Ishikawa (cell line): ENCODE results near the gene ERCC3.

ENCODE experiments used
- CEBPB ChIP-seq: IDR thresholded peaks from 2 replicates; pipeline ENCODE4 v1.6.1; 2012
- CREB1 ChIP-seq: IDR thresholded peaks from 2 replicates; pipeline ENCODE4 v1.6.1; 2012; ENCODE audit warnings: low read depth
- EP300 ChIP-seq: IDR thresholded peaks from 2 replicates; pipeline ENCODE4 v1.6.1; 2012; ENCODE audit warnings: borderline replicate concordance
- FOXM1 ChIP-seq: IDR thresholded peaks from 2 replicates; pipeline ENCODE4 v1.6.1; 2012; ENCODE audit warnings: low read depth, borderline replicate concordance
- MAX ChIP-seq: IDR thresholded peaks from 2 replicates; pipeline ENCODE4 v1.6.1; 2012
- NFIC ChIP-seq: IDR thresholded peaks from 2 replicates; pipeline ENCODE4 v1.6.1; 2012
- RAD21 ChIP-seq: IDR thresholded peaks from 2 replicates; pipeline ENCODE4 v1.6.1; 2012; ENCODE audit warnings: low read depth
- REST ChIP-seq: IDR thresholded peaks from 2 replicates; pipeline ENCODE4 v1.6.1; 2012; ENCODE audit warnings: low read depth, mild to moderate bottlenecking
- TAF1 ChIP-seq: IDR thresholded peaks from 2 replicates; pipeline ENCODE4 v1.6.1; 2012; ENCODE audit warnings: low read depth, mild to moderate bottlenecking
- TCF12 ChIP-seq: IDR thresholded peaks from 2 replicates; pipeline ENCODE4 v1.6.1; 2012; ENCODE audit warnings: low read depth
- TEAD4 ChIP-seq: IDR thresholded peaks from 2 replicates; pipeline ENCODE4 v1.6.1; 2012
- USF1 ChIP-seq: IDR thresholded peaks from 2 replicates; pipeline ENCODE4 v1.6.1; 2012
- YY1 ChIP-seq: IDR thresholded peaks from 2 replicates; pipeline ENCODE4 v1.6.1; 2012; ENCODE audit warnings: low read depth
- ZBTB7A ChIP-seq: IDR thresholded peaks from 2 replicates; pipeline ENCODE4 v1.6.1; 2012; ENCODE audit warnings: low read depth

Gene ERCC3

GRCh38 chr2:127233710-127234109, 60.2 kb downstream of the ERCC3 start:
- TF ChIP-seq CREB1 (no peak), ZBTB7A (no peak), RAD21 (no peak), TCF12 (no peak)

- TF ChIP-seq USF1 (no peak), EP300 (no peak), TEAD4 (no peak), RAD21 (no peak), ZBTB7A (no peak), MAX (no peak), NFIC (no peak), CREB1 (no peak)
Observed at GRCh38 chr2:127231130-127231865, 62.6 kb downstream of the ERCC3 start.

- no peak for TF ChIP-seq FOXM1
- TF ChIP-seq NFIC: no peak
- TF ChIP-seq CREB1: no peak
- no peak for TF ChIP-seq YY1
- TF ChIP-seq EP300: no peak
- TF ChIP-seq CEBPB: no peak
- no peak for TF ChIP-seq ZBTB7A
- no peak for TF ChIP-seq TEAD4
- TF ChIP-seq TAF1: no peak
- TF ChIP-seq TCF12: no peak
- no peak for TF ChIP-seq MAX
Observed at GRCh38 chr2:127229555-127229954, 64.4 kb downstream of the ERCC3 start.

GRCh38 chr2:127228102-127228501, 65.8 kb downstream of the ERCC3 start:
- TF ChIP-seq CEBPB (no peak), USF1 (no peak)

GRCh38 chr2:127226520-127227263, 67.3 kb downstream of the ERCC3 start:
- TF ChIP-seq FOXM1 (no peak), NFIC (peak; percentile 17; the same call in 1 of the 2 replicates)

- no peak for TF ChIP-seq ZBTB7A
- TF ChIP-seq TCF12: no peak
- TF ChIP-seq REST: no peak
- TF ChIP-seq YY1: no peak
- TF ChIP-seq CEBPB: no peak
- no peak for TF ChIP-seq TEAD4
- TF ChIP-seq FOXM1: no peak
- no peak for TF ChIP-seq USF1
- no peak for TF ChIP-seq NFIC
- TF ChIP-seq CREB1: no peak
- no peak for TF ChIP-seq RAD21
- TF ChIP-seq TAF1: no peak
- no peak for TF ChIP-seq EP300
- TF ChIP-seq MAX: no peak
Observed at GRCh38 chr2:127226132-127226519, 67.8 kb downstream of the ERCC3 start.
